ENCODE data around the gene KCNQ5.

GRCh38 chr6:73207221-73207837 is 585.5 kb downstream of the KCNQ5 start:
- TF ChIP-seq CTCF (IDR thresholded peaks at IDR 0.05) (no peak), POLR2AphosphoS5 (IDR thresholded peaks at IDR 0.05) (no peak), POLR2A (IDR thresholded peaks at IDR 0.05) (no peak), EP300 (IDR thresholded peaks at IDR 0.05) (no peak)
